ENCODE measurements around the gene TET2.
"Not testable (repeated sequence)": the region's sequence is repeated elsewhere in the genome, so short reads cannot be mapped to it uniquely, and the experiment has no call there.

The TET2 gene

GRCh38 chr4:105241451-105241850 lies 94.8 kb downstream of the TET2 start:
- no peak for DNase-seq

GRCh38 chr4:105243446-105243845 lies 96.8 kb downstream of the TET2 start:
- no peak for DNase-seq

- DNase-seq: no peak
Observed at GRCh38 chr4:105246712-105247111, 100.0 kb downstream of the TET2 start.

GRCh38 chr4:105248613-105249012 lies 101.9 kb downstream of the TET2 start:
- no peak for DNase-seq

GRCh38 chr4:105257817-105258495 lies 111.3 kb downstream of the TET2 start:
- DNase-seq: no peak

GRCh38 chr4:105265689-105266088 lies 119.0 kb downstream of the TET2 start:
- DNase-seq: no peak

GRCh38 chr4:105267280-105267679 lies 120.6 kb downstream of the TET2 start:
- DNase-seq: no peak

GRCh38 chr4:105272002-105272401 lies 125.3 kb downstream of the TET2 start:
- DNase-seq: no peak

- DNase-seq: no peak
Observed at GRCh38 chr4:105273230-105273629, 126.6 kb downstream of the TET2 start.

GRCh38 chr4:105274090-105274489 lies 127.4 kb downstream of the TET2 start:
- DNase-seq: no peak

GRCh38 chr4:105274504-105274903 lies 127.8 kb downstream of the TET2 start:
- no peak for DNase-seq

- peak; percentile 3 for DNase-seq
Observed at GRCh38 chr4:105276361-105277104, 129.9 kb downstream of the TET2 start.

GRCh38 chr4:105277702-105278101 lies 131.0 kb downstream of the TET2 start:
- no peak for DNase-seq

- DNase-seq: no peak
Observed at GRCh38 chr4:105279314-105279713, 132.6 kb downstream of the TET2 start.

GRCh38 chr4:105280338-105281123 lies 133.9 kb downstream of the TET2 start:
- no peak for DNase-seq

- DNase-seq: no peak
Observed at GRCh38 chr4:105281124-105281415, 134.4 kb downstream of the TET2 start.

- DNase-seq: no peak
Observed at GRCh38 chr4:105282489-105282888, 135.8 kb downstream of the TET2 start.

GRCh38 chr4:105283501-105283900 lies 136.8 kb downstream of the TET2 start:
- no peak for DNase-seq

- DNase-seq: no peak
Observed at GRCh38 chr4:105288121-105288520, 141.4 kb downstream of the TET2 start.

GRCh38 chr4:105291925-105292324 lies 145.2 kb downstream of the TET2 start:
- no peak for DNase-seq

- DNase-seq: no peak
Observed at GRCh38 chr4:105293360-105293759, 146.7 kb downstream of the TET2 start.

- DNase-seq: no peak
Observed at GRCh38 chr4:105296672-105297071, 150.0 kb downstream of the TET2 start.

GRCh38 chr4:105299027-105299426 lies 152.4 kb downstream of the TET2 start:
- not testable (repeated sequence) for DNase-seq

GRCh38 chr4:105304085-105304484 lies 157.4 kb downstream of the TET2 start:
- DNase-seq: no peak

All from DMS79 (cell line).